SU-DHL-6 (cell line): ENCODE measurements around the gene TNS3.

Experiments
- H2AFZ ChIP-seq: fragments of 200-600 bp; sonication (generic); 2 replicates; pipeline ENCODE4 v1.6.1; 2014; ENCODE audit warnings: low read depth, mild to moderate bottlenecking, moderate library complexity, mixed read lengths, antibody characterized with exemption, low read length; ENCODE audit not compliant: severe bottlenecking
- H3F3A ChIP-seq: fragments of 200-600 bp; shearing (Covaris generic); 2 replicates; pipeline ENCODE4 v1.6.0; 2016; ENCODE audit warnings: antibody characterized with exemption, mild to moderate bottlenecking; ENCODE audit not compliant: insufficient read depth
- H3K27ac ChIP-seq: fragments of 200-600 bp; sonication (generic); 2 replicates; pipeline ENCODE4 v1.5.1; 2016; ENCODE audit warnings: low read depth, mild to moderate bottlenecking, low read length, moderate library complexity, mixed read lengths
- H3K27me3 ChIP-seq: fragments of 200-600 bp; sonication (generic), shearing (Covaris generic); 2 replicates; pipeline ENCODE4 v1.6.0; 2014; ENCODE audit warnings: mild to moderate bottlenecking, low read length
- H3K36me3 ChIP-seq: fragments of 200-600 bp; sonication (generic); 2 replicates; pipeline ENCODE4 v1.6.1; 2014; ENCODE audit warnings: mild to moderate bottlenecking, low read length, mixed read lengths
- H3K4me2 ChIP-seq: fragments of 300-600, 200-600 bp; shearing (Covaris generic), sonication (generic); 2 replicates; pipeline ENCODE4 v1.6.0; 2014; ENCODE audit warnings: low read length, low read depth, mild to moderate bottlenecking; ENCODE audit not compliant: poor library complexity, severe bottlenecking
- H3K4me3 ChIP-seq: fragments of 200-600 bp; sonication (generic); 2 replicates; pipeline ENCODE4 v1.5.1; 2014; ENCODE audit warnings: antibody characterized with exemption, low read length, mild to moderate bottlenecking, mixed read lengths; ENCODE audit not compliant: insufficient read depth, poor library complexity, severe bottlenecking
- H3K79me2 ChIP-seq: fragments of 200-600 bp; sonication (generic); 2 replicates; pipeline ENCODE4 v1.6.1; 2014; ENCODE audit warnings: mild to moderate bottlenecking, low read length, moderate library complexity; ENCODE audit not compliant: insufficient read depth
- H3K9ac ChIP-seq: fragments of 200-600 bp; sonication (generic); 2 replicates; pipeline ENCODE4 v1.7.0; 2014; ENCODE audit warnings: mild to moderate bottlenecking, low read length
- H3K9me2 ChIP-seq: fragments of 200-600 bp; sonication (generic); replicated peaks from 2 replicates; pipeline ENCODE4 v1.6.1; 2014; ENCODE audit warnings: low read length; ENCODE audit not compliant: insufficient read depth
- H3K9me3 ChIP-seq: fragments of 200-600 bp; sonication (generic); 2 replicates; pipeline ENCODE4 v1.6.1; 2014; ENCODE audit warnings: low read length, mixed read lengths; ENCODE audit not compliant: insufficient read depth
- H4K20me1 ChIP-seq: fragments of 200-600 bp; sonication (generic); 2 replicates; pipeline ENCODE4 v1.6.1; 2014; ENCODE audit warnings: low read depth, mild to moderate bottlenecking, antibody characterized with exemption, low read length, moderate library complexity, mixed read lengths
- EZH2phosphoT487 ChIP-seq: fragments of 200-600 bp; sonication (generic), shearing (Covaris generic); conservative IDR thresholded peaks from 2 replicates; pipeline ENCODE4 v1.6.1; 2018; ENCODE audit warnings: mild to moderate bottlenecking, antibody characterized with exemption, low read length, moderate library complexity, mixed read lengths
- TF ChIP-seq, protein P1 (sequence below): fragments of 200-600 bp; sonication (generic); IDR thresholded peaks from one replicate; pipeline ENCODE4 v1.5.1; 2017; ENCODE audit warnings: antibody characterized with exemption, mild to moderate bottlenecking, low read length, moderate library complexity; ENCODE audit not compliant: insufficient read depth, poor library complexity, severe bottlenecking

TNS3 gene

DNA sequence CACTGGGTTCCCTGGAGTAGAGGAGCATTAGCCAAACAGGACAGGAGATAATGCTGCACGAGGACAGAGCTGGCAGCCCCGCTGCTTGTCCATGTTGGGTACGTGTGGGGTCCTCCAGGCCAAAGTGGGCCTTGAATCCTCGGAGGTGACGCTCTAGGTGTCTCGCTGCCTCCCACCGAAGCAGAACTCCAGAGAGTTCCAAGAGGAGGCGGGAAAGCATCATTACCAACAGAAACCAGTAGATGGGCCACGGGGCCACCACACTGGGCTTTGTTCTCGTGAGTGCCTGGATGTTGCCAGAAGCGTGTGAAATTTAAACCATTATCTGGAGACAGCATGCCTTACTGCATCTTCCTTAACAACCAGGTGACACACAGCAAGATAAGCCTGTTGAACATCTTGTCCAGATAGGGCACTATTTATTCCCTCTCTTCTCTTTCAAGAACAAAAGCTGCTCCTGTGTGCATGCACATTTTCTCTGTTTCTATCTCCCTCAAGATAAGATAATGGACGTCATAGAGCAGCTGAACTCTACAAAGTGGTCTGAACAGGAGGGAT is 56.8 kb downstream of the TNS3 start:
- peaks cover 17% of the 10 kb centered on the region; the same call in 1 of the 2 replicates for H3K79me2 ChIP-seq
- H3K4me2 ChIP-seq = no peak overlapping the region
- H3K9ac ChIP-seq = no peak overlapping the region
- TF ChIP-seq, protein P1, sequence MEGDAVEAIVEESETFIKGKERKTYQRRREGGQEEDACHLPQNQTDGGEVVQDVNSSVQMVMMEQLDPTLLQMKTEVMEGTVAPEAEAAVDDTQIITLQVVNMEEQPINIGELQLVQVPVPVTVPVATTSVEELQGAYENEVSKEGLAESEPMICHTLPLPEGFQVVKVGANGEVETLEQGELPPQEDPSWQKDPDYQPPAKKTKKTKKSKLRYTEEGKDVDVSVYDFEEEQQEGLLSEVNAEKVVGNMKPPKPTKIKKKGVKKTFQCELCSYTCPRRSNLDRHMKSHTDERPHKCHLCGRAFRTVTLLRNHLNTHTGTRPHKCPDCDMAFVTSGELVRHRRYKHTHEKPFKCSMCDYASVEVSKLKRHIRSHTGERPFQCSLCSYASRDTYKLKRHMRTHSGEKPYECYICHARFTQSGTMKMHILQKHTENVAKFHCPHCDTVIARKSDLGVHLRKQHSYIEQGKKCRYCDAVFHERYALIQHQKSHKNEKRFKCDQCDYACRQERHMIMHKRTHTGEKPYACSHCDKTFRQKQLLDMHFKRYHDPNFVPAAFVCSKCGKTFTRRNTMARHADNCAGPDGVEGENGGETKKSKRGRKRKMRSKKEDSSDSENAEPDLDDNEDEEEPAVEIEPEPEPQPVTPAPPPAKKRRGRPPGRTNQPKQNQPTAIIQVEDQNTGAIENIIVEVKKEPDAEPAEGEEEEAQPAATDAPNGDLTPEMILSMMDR = no peak
- no peak for TF ChIP-seq EZH2phosphoT487
- no peaks in the 10 kb centered on the region for H3K9me2 ChIP-seq
- H3K36me3 ChIP-seq = no peaks in the 10 kb centered on the region
- H3K9me3 ChIP-seq = no peaks in the 10 kb centered on the region
- no peaks in the 10 kb centered on the region for H4K20me1 ChIP-seq
- no peak overlapping the region for H3K4me3 ChIP-seq
- H3K27me3 ChIP-seq = no peaks in the 10 kb centered on the region
- no peak overlapping the region for H3K27ac ChIP-seq
- no peaks in the 10 kb centered on the region for H3F3A ChIP-seq
- H2AFZ ChIP-seq = no peak overlapping the region

DNA sequence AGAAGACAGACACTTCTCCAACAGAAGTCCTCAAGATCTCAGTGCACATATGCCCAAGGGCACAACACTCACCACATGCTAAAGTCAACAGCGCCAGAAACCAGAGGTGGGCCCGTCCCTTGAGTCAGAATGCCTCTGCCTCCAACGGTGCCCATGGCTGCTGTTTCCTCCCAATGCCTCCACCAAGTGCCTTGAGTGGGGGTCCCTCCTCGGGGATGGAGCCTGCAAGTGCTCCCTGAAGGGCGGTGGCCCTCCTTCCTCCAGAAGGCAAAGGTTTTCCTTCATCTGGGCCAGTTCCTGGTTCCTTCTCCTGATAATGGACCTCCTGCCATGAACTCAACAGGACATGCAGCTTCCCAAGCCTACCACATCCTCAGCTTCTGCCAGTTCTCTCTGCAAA is 58.5 kb downstream of the TNS3 start:
- H3K4me3 ChIP-seq = no peak overlapping the region
- H3K9ac ChIP-seq = no peak overlapping the region
- no peaks in the 10 kb centered on the region for H3K36me3 ChIP-seq
- H3K9me2 ChIP-seq = no peaks in the 10 kb centered on the region
- H3K9me3 ChIP-seq = no peaks in the 10 kb centered on the region
- no peak overlapping the region for H3K27ac ChIP-seq
- no peak for TF ChIP-seq EZH2phosphoT487
- TF ChIP-seq, protein P1 = no peak
- H3K79me2 ChIP-seq = peaks cover 9% of the 10 kb centered on the region; the same call in 1 of the 2 replicates
- no peak overlapping the region for H3K4me2 ChIP-seq
- no peaks in the 10 kb centered on the region for H3K27me3 ChIP-seq
- no peaks in the 10 kb centered on the region for H4K20me1 ChIP-seq
- H2AFZ ChIP-seq = no peak overlapping the region
- no peaks in the 10 kb centered on the region for H3F3A ChIP-seq

DNA sequence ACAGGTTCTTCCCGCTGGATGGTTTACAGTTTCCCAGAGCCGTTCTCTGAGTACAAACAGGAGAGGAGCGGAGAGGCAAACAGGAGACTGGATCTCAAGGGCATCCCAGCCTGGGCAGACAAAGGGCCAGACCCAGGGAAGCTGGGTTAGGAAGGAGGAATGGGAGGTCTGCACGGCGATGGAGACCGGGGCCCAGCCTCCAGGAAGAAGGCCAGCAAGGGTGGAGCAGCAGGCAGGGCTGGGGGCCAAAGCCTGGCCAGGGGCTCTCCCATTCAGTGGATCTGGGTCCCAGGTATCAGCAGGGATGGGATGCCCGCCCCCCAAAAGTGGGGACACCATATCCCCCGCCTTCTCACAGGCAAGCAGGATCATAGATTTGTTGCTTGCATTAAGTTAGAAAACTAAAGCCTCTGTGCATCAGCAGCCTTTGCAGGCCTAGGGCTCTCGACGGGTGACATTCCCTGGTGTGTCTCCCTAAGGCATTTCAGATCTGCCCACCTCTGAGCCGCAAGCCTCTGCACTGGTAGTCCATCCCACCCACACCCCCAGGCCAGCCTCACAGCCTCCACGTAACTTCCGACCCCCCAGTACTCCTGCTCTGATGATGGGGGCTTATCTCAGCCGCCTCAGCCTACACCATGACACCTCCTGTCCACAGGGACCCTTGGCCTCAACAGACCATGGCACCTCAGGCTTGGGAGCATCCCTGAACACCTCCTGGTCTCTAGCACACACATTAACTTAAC is 59.9 kb downstream of the TNS3 start:
- no peak overlapping the region for H3K4me2 ChIP-seq
- H4K20me1 ChIP-seq = no peaks in the 10 kb centered on the region
- no peaks in the 10 kb centered on the region for H3K9me3 ChIP-seq
- no peaks in the 10 kb centered on the region for H3K36me3 ChIP-seq
- no peaks in the 10 kb centered on the region for H3K9me2 ChIP-seq
- no peaks in the 10 kb centered on the region for H3F3A ChIP-seq
- H2AFZ ChIP-seq = no peak overlapping the region
- no peak overlapping the region for H3K4me3 ChIP-seq
- H3K79me2 ChIP-seq = peaks cover 23% of the 10 kb centered on the region
- TF ChIP-seq EZH2phosphoT487 = no peak
- TF ChIP-seq, protein P1 = no peak
- no peak overlapping the region for H3K9ac ChIP-seq
- H3K27ac ChIP-seq = no peak overlapping the region
- H3K27me3 ChIP-seq = no peaks in the 10 kb centered on the region
